ENCODE measurements around the gene COL4A5.

The COL4A5 gene

GRCh38 chrX:108641589-108642272 is 202.1 kb downstream of the COL4A5 start:
- DNase-seq (ENCODE audit: low read depth) = no peak

DNA sequence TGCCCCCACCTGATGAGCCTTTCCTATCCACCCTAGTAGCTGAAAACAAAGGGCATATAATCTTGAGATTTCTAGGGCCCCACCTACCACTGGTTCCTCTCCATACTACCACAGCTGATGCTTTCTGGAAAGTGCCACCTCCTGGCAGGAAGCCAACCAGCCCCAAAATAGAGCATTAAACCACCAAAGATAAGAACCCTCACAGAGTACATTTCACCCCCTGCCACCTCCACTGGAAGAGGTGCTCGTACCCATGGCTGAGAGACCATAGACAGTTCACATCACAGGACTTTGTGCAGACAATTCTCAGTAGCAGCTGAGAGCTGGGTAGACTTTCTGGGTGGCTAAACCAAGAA is 202.6 kb downstream of the COL4A5 start:
- DNase-seq (ENCODE audit: low read depth) = no peak

GRCh38 chrX:108664701-108665100 is 225.1 kb downstream of the COL4A5 start:
- DNase-seq (ENCODE audit: low read depth) = no peak

DNA sequence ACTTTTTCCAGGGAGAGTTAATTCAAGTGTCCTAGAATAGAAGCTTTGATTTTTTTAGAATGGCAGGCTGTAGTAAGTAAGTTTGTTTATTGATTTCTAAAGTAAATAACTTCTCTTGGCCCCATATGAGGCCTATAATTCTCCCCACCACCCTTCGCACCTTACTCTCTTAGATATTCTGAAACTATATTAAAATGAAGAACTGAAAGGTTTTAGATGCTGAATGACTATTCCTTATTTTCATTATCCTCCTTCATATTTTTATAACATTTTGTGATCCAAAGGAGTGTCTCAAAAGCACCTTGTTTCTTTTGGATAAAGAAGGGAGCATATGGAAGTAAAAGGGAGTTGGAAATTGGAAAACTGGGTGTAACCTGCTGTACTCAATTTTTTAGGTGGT is 226.5 kb downstream of the COL4A5 start:
- DNase-seq (ENCODE audit: low read depth) = no peak

- DNase-seq (ENCODE audit: low read depth) = no peak
Observed at GRCh38 chrX:108671526-108671925, 231.9 kb downstream of the COL4A5 start.

GRCh38 chrX:108696690-108697089 is 257.1 kb downstream of the COL4A5 start:
- no peak for DNase-seq (ENCODE audit: low read depth)

DNA sequence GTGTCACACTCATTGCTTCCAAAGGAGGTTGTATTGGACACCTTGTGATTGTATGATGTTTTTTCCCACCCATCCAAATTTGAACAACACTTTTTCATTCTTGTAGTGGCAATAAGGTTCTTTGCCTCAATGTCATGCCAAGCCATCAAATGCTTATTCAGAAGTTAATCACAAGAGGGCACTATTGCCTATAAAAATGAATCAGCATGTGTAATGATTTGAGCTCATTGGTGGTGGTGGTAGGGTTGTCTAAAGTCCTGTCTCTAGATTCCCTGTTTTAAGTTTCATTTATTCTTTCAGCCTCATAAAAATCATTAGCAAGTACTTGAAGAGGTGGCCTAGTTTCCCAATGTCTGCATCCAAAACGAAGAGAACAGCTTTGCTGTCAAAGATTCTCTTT is 259.7 kb downstream of the COL4A5 start:
- DNase-seq (ENCODE audit: low read depth) = no peak

GRCh38 chrX:108701633-108702032 is 262.0 kb downstream of the COL4A5 start:
- DNase-seq (ENCODE audit: low read depth) = no peak

DNA sequence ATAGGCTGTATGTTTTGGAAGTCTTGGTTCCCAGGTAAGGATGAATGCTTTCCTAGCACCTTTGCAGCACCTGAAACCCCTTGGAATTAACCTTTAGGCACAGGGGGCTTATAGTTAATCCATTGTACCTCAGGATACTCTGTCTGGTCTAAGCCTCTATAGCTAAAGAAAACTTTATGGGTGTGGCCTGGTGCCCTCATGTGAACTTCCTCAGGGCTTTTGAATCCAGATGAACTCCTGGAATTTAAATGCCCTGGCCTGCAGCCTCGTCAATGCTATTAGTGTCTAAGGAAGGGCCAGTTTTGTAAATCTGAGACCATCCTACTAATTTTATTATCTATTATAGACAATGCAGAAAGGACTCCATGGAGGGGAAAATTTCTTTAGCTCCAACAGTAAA is 262.9 kb downstream of the COL4A5 start:
- no peak for DNase-seq (ENCODE audit: low read depth)

DNA sequence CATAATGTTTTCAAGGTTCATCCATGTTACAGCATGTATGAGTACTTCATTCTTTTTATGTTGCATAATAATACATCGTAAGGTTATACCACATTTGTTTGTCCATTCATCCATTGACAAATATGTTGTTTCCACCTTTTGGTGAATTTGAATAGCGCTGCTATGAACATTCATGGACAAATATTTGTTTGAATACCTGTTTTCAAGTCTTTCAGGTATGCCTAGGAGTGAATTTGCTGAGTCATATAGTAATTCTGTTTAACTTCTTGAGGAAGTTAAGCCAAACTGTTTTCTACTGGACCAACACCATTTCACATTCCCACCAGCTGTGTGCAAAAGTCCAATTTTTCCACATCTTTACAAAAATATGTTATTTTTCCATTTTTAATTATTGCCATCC is 265.2 kb downstream of the COL4A5 start:
- DNase-seq (ENCODE audit: low read depth) = no peak

DNA sequence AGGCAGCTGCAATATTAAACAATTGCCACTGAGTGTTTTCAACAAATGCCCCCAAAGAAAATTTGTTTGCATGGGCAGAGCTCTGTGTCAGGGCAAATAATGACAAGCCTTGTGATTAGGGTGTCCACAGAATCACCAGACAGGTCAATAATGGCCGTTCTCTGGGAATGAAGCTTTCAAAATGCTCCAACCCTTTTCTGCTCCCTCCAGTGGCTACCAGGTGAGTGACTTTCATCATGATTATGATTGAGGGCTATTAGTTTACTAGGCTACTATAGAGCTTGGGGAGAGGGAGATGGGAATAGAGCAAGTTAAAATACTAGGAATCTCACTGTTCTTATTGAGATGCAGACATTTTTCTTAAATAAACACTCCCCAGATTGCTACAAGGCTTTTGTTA is 273.2 kb downstream of the COL4A5 start:
- no peak for DNase-seq (ENCODE audit: low read depth)

GRCh38 chrX:108722561-108722960 is 282.9 kb downstream of the COL4A5 start:
- DNase-seq (ENCODE audit: low read depth) = no peak

- DNase-seq (ENCODE audit: low read depth) = no peak
Observed at GRCh38 chrX:108726748-108727147, 287.1 kb downstream of the COL4A5 start.

GRCh38 chrX:108731153-108731552 is 291.5 kb downstream of the COL4A5 start:
- no peak for DNase-seq (ENCODE audit: low read depth)

DNA sequence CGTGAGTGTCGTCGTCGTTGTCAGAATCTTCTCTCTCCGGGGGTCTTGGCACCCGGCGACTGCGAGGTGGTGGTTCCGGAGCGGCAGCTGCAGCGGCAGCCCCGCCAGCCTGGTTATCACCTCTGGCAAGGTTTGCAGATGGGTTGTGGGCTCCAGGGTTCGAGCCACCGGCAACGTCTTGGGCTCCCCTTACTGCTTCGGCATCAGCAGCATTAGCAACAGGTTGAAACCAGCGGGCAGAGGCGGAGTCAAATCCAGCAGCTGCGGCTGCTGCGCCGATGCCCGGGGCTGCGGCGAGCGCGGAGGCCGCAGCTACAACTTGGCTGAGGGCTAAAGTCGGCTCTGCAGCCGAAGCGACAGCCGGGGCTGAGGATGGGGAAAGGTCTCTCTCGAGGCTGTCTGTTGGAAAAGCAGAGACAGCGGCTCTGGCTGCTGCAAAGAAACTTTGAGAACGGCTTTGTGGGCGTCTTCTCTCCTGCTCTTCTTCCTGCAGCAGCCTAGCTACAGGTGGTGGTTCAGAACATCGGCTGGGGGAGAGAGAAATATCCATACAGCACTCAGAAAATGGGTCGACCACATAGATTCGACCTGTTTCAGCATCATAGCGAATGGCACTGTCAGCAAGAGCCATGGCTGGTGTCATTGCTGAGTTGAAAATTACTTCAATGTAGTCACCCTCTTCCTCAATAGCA is 293.1 kb downstream of the COL4A5 start:
- no peak for DNase-seq (ENCODE audit: low read depth)

DNA sequence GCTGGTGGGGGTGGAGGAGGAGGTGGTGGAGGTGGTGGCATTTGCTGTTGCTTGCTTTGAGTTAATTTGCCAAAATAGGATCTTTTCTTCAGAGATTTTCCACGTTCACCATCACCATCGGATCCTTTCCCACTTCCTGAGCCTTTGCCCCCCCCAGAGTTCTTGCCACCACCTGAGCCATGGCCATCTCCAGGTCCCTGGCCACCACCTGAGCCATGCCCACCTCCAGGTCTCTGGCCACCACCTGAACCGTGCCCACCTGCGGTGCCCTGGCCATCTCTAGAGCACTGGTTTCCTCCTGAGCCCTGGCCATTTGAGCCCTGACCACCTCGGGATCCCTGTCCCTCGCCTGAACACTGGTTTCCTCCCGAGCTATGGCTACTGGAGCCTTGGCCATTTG is 294.8 kb downstream of the COL4A5 start:
- DNase-seq (ENCODE audit: low read depth) = no peak

- no peak for DNase-seq (ENCODE audit: low read depth)
Observed at GRCh38 chrX:108735091-108735678, 295.5 kb downstream of the COL4A5 start.

DNA sequence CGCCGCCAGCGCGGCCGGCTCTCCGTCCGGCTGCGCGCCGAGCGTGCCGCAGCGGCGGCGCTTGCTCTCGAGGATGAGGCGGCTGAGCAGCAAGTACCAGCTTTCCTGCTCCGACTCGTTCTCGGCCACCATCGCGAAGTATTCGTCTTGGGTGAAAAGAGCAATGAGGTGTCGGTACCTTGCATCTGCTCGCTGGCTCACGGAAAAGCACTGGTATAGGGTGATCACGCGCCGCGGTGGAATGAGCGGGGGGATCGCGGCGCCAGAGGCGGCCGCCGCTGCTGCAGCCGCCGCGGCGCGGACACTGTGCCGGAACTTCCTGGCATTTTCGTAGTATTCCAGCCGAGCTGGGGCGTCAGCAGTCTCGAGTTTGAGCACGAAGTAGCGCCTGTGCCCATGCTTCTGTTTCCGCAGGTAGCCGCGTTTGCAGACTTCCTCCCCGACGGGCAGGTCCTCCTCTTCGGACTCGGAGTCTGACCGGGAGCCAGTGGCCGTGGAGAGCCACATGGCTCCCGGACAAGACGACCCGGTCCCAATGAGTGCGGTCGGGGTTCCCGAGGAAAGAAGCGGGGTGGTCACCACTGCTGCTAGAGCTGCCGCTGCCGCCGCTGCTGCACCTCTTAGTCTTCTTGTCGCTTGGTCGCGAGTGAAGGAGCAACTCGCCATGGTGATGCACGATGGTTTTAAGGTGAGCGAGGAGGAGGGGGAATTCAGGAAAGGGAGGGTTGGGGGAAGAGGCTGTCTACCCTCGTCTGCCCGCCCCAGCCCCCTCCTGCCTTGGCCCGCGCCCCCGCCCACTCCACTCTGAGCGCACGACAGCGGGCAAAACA is 296.3 kb downstream of the COL4A5 start:
- no peak for DNase-seq (ENCODE audit: low read depth)

DNA sequence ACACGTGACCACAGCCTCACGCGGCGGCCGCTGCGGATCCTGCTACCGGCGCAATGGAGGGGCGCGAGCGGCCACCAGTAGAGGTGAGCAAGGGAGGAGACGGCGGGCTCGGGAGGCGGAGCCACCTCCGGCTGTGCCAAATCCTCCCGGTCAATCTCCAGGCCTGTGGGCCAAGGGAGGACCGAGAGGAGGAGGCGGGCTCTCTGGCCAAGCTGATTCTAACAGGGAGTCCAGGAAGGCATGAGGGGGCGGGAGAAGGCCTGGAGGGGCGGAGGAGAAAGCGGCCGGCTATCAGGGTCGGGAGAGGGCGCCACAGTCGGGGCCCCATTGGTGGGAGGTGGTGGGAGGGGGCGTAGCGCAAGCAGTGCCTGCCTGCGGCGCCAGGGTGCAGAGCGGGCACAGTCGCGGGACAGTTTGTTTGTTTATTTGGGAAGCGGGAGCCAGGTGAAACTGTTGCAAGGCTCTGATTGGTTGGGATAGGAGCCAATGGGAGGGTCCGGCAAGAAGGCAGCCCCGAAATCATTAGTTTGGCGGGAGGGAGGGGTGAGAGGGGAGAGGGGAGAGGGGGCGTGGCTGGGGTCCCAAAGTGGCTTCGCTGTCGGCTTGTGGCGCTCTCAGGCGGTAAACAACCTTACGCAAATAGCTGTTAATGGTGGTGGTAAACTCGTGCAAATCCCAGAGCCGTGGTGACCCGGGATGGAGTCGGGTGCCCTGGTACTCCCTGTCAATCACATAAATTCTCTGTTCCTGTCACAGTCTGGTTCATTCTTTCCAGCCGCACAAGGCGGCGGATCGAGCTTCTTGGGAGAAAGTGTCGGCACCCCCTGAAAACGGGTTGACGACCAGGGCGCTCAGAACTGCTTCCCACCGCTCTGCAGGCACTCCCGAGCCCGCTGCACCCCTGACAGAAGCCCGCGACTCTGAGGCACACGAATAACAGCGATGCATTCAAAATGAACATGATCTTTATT is 297.2 kb downstream of the COL4A5 start, which contains the start of gene IRS4:
Gene IRS4 (minus strand): TSS at position 55 of the 971 bp plus-strand sequence.
- DNase-seq (ENCODE audit: low read depth) = no peak

- DNase-seq (ENCODE audit: low read depth) = no peak
Observed at GRCh38 chrX:108737754-108738153, 298.1 kb downstream of the COL4A5 start.

DNA sequence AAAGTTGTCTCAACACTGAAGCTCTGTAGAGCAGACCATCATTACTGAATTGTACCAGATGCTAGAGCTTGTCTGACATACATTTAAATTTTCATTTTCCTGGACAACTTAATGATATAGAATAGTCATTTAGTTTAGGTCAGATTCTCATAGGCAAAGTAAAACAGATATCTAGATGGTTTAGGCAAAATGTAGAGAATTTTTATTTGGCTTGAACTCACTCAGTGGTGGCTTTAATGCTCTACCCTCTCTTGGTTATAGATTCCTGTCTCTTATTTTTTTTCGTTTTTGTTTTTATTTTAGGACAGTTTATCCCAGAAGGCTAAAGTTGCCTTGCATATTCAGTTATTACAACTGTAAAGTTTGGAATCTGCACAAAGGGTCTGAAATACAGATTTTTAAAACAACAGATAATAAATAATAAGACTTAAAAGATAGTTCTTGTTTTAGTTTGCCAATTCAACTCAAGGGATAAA is 300.7 kb downstream of the COL4A5 start:
- no peak for DNase-seq (ENCODE audit: low read depth)
